Measurements from ENCODE around the gene ZFYVE28. TPM values are rescaled to one million over a fixed set of nuclear protein-coding genes. Genes with fewer than 3 reads are reported as not detected.
"Not testable (repeated sequence)": the region's sequence is repeated elsewhere in the genome, so short reads cannot be mapped to it uniquely, and the experiment has no call there.

Gene ZFYVE28
- total RNA-seq, 2 donors from 2014 or later = 7.4 to 8.4 TPM

DNA sequence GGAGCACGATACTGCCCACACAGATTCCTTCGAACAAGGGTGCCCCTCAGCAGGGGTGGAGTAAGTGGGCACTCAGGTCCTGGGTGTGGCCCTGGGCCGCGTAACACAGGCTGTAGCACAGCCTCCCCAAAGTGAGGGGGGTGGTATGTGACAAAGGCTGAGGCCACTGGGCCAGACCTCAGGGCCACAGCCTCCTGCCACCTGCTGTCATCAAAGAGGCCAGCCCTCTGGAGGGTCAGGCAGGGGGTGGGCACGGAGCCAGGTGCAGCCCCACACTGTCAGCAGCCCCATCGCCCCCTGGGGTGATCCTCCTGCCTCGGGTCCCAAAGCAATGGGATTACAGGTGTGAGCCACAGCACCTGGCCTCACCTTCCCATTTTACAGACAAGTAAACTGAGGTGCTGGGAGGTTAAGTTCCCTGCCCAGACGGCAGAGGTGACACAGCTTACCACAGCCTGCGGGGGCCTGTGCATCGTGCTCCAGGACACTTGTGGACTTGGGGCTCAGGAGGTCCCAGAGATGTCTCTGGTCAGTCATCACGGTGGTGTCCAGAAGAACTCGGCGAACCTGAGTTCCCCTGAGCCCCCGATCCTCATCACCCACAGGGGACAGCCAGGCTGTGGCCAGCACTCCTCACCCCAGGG, 129.0 kb downstream of the ZFYVE28 start:
- intact Hi-C loops (cut with DNase I) = no loop called here
- peak; percentile 45 for DNase-seq (ENCODE audit: low spot score)

DNA sequence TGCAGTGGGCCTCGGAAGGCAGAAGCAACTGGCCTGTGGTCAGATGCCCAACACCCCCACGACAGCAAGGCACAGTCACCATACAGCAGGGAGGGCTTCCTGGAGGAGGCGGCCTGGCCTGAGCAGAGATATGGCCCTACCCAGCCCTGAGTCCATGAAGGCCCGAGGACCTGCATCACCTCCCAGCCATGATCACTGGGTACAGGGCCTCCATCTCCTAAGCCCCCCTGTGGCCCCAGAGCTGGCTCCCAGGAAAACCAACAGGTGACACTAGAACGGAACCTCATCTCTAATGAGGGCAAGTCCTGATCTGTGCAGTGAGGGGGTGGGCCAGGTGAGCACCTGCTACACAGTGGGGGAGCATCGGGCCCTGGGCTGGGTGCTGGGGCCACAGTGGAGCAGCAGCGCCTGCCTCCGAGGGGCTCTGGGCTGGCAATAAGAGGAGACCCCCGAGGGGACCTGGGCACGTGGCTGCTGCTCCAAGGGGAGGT, 130.3 kb downstream of the ZFYVE28 start:
- intact Hi-C loops (cut with DNase I) = no loop called here
- peak; percentile 72 for DNase-seq (ENCODE audit: low spot score)

DNA sequence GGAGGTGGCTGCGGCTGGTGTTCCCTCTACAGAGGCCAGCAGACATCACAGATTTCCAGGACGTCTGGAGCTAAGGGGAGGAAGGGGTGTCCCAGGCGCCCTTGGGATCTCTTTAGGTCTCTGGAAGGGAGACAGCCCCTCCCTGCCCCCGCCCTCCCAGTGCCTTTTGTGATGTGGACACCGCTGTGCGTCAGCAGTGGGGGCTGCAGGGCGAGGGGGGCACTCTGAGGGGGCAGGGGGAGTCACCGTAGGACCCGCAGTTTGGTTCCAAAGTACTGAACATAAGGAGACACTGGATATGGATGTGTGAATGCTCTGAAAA, 130.9 kb downstream of the ZFYVE28 start:
- intact Hi-C loops (cut with DNase I) = no loop called here
- peak; percentile 60 for DNase-seq (ENCODE audit: low spot score)

DNA sequence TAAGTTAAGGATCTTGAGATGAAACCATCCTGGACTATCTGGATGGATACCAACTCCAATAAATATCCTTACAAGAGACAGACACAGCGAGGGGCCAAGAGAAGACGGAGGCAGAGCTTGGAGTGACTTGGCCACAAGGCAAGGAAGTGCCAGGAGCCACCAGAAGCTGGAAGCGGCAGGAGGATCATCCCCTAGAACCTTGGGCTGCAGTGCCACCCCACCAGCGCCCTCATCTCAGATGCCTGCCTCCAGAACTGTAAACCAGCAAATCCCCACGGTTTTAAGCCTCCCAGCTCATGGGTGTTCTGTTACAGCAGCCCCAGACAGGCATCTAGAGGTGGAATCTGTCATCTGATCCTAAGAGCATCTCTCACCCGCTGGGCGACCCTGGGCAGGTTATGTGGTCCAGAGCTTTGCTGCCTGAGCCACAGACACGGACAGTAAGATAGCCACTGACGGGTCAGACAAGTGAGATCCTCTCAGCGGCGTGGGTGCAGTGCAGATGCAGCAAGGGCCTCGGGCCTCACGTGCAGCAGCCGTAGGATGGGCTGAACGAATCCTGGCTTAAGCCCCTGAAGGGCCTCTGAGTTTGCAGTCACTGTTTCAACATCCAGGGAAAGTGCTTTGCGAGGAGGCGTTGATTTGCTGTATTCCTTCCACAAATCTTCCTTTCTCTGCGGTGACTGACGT, 131.4 kb downstream of the ZFYVE28 start:
- intact Hi-C loops (cut with DNase I) = no loop called here
- peak; percentile 70 for DNase-seq (ENCODE audit: low spot score)

DNA sequence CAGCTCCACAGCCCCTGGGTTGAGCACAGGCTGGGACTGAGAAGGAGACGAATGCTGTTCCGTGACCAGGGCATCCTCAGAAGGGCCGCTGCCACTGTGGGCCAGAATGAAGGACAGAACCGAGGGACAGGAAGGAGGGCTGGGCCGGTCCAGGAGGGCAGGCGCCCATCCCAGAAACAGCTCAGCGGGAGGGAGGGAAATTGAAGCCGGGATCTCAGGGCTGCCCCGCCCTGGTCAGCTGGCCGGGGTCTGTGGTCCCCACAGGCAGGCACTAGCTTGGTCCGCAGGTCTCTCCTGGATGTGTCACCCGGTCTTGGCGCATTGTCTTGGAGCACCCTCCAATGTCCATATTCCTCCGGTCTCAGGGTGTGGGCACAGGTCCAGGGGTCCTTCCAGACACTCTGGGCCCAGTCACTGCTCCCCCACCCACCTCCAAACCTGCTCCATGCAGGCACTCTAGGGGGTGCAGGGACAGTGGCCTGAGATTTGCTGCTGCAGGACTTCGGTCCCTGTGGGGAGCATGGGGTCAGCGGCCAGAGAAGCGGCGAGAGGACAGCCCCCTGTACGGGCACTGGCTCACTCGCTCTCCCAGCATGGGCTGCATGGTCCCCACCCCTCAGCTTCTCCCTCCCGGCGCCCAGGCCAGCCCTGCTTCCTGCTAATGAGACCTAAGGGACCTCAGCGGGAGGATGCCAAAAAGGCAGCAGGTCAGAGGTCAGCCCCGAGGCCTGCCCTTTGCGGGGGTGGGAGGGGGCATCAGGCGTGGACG, 132.6 kb downstream of the ZFYVE28 start:
- DNase-seq (ENCODE audit: low spot score) = peak; percentile 72
- intact Hi-C loops (cut with DNase I) = no loop called here

DNA sequence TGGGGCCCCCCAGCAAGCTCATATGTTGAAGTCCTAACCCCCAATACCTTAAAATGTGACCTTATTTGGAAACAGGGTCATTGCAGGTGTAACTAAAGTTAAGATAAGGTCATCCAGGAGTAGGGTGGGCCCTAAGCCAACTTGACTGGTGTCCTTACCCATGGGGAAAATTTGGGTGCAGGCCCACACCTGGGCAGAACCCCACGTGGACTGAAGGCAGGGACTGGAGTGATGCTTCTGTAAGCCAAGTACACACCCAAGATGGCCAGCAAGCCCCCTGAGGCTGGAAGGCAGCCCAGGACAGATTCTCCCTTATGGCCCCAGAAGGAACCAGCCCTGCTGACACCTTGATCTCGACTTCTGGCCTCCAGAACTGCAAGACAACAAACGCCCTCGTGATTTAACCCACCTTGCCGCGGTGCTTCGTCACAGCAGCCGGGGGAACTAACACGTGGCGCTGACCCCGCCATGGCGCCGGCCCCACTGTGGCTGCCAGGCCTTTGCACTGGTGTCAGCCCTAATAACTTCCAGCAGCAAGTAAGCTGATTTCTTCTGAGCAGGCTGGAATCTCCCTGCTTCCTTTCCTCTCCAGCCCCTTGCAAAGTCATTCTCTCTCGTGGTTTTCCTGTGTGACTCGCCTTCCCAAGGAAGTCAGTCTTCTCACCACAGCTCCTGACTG, 133.4 kb downstream of the ZFYVE28 start:
- DNase-seq (ENCODE audit: low spot score) = peak; percentile 75
- intact Hi-C loops (cut with DNase I) = no loop called here

DNA sequence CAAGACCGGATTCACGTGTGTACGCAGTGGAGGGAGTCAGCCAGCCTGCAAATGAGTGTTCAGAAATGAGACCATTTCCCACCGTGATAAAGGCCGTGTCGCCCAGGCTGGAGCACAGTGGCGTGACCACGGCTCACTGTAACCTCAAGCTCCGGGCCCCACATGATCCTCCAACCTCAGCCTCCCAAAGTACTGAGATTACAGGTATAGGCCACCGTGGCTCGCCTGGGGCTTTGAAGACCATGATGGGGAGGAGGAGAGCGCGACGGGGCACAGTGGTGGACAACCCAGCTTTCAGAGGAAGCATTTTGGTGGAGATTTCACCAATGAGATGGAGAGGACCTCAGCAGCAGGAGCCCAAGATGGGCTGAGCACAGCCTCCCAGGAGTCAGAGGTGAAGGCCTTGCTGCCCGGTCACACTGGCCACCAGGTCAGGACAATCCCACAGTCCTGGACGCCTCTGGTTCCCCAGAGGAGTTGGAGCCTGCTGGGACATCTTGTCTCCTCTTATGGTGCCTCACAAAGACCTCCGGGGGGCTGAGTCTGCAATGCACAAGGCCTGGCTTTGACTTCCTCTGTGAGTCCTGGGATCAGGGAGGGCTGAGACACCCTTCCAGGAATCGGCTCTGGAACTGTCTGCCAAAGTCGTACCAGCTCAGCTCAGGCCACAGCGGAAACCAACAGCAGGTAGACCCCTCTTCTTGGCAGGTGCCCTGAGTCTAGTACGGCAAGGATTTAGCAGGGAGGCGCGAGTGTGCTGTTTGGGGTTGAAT, 134.1 kb downstream of the ZFYVE28 start:
- intact Hi-C loops (cut with DNase I) = no loop called here
- peak; percentile 62 for DNase-seq (ENCODE audit: low spot score)

DNA sequence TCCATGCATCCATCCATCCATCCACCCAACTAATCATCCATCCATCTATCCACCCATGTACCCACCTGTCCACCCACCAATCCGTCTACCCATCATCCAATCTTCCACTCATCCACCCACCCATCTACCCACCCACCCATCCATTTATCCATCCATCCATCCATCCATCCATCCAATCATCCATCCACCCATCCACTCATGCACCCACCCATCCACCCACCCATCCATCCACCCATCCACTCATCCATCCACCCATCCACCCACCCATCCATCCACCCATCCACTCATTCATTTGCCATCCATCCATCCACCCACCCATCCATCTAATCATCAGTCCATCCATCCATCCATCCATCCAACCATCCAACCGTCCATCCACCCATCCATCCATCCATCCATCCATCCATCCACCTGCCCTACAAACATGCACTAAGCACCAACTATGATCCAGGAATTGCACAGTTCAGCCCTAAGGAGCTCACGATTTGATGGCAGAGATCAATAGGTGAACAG, 135.2 kb downstream of the ZFYVE28 start:
- DNase-seq (ENCODE audit: low spot score) = no peak
- intact Hi-C loops (cut with DNase I) = no loop called here

DNA sequence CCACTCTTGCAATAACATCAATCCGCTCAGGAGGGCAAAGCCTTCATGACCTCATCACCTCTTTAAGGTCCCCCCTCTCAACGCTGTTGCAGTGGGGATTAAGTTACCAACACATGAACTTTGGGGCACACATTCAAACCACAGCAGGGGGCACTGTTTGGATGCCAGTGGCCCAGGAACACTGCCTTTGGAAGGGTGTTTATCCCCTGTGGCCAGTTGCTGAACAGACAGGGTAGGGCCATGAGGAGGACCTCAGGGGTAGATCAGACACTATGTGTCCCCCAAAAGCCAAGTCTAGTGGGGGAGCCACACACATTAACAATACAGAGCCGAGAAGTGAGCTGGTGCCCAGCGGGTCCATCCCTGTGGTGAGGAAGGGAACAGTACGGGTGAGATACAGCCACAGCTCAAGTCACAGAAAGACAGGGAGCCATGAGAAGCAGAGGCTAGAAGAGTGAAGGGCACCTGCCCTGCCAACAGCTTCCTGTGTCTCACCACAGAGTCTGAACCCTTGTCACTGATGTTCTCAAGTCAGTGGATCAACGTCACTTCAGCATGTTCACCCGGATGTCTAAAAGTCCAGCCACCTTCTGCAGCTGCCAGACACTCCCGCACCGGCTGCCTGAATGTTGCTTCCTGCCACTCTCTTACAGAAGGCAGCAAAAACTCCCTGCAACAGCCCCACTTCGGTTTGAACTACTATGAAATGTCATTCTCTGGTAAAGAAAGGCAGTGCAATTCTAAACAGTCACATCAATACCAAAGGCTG, 136.7 kb downstream of the ZFYVE28 start:
- intact Hi-C loops (cut with DNase I) = no loop called here
- no peak for DNase-seq (ENCODE audit: low spot score)

DNA sequence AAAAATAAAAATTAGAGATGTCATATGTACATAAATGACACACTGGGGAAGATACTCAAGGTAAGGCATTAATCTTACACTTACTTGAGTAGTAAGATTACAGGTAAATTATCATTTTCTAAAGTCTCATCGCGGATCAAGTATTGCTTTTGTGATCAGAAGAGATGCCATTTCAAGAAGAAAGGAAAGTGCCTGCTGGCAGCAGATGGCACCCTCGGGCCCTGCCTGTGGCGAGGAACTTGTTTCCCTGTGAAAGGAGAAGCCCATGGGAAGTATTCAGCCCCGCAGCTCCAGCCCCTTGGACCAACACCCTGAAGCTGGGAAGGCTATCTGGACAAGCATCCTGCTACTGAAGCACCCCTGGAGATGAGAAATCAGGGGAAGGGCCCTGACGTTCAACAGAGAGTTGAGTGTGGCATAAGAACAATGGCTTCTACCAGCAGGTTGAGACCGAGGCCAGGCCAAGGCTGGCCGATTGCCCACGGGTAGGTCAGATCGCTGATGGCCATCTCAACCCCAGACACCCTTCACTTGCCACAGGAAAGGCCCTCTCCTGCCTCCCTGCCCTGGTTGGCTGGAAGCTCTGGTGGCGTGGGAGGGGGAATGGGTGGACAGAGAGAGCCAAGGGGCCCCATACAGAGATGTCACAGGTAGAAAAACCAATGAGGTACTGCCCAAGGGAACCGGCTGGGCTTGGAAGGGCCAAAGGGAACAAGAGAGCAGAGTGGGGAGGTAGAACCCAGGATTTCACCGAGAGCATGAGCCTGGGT, 137.7 kb downstream of the ZFYVE28 start:
- DNase-seq (ENCODE audit: low spot score) = no peak
- intact Hi-C loops (cut with DNase I) = no loop called here

DNA sequence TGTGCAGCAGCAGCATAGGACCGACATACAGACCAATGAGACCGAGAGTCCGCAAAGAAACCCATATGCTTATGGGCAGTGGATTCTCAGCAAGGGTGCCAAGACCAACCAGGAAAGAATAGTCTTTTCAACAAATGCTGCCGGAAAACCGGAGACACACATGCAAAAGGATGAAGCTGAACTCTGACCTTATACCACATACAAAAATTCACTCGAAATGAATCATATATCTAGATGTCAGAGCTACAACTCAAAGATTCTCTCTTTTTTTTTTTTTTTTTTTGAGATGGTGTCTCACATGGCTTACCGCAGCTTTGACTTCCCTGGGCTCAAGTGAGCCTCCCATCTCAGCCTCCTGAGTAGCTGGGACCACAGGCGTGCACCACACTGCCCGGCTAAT, 140.5 kb downstream of the ZFYVE28 start:
- DNase-seq (ENCODE audit: low spot score) = no peak
- intact Hi-C loops (cut with DNase I) = no loop called here

DNA sequence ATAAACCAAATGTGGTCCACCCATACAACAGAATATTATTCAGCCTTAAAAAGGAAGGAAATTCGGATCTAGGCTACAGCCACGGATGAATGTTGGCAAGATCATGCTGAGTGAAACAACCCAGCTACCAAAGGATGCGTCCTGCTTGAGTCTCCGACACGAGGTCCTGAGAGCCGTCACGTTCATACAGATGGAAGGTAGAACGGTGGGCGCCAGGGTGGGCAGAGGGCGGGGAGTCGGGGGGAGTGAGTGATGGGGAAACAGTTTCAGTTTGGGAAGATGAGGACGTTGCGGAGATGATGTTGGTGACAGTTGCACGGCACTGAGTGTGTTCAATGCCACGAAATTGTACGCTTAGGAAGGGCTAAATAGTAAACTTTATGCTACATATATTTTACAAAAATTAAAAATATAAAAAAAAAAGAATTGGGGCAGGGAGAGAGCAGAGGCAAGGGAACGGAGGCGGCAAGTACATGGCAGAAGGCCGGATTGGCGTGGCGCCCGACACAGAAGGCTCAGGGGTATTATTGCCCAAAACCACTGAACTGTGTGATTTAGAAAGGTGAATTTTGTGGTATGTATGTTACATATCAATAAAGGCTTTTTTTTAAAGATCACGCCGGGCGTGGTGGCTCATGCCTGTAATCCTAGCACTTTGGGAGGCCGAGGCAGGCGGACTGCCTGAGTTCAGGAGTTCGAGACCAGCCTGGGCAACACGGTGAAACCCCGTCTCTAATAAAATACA, 141.7 kb downstream of the ZFYVE28 start:
- no peak for DNase-seq (ENCODE audit: low spot score)
- intact Hi-C loops (cut with DNase I) = no loop called here

DNA sequence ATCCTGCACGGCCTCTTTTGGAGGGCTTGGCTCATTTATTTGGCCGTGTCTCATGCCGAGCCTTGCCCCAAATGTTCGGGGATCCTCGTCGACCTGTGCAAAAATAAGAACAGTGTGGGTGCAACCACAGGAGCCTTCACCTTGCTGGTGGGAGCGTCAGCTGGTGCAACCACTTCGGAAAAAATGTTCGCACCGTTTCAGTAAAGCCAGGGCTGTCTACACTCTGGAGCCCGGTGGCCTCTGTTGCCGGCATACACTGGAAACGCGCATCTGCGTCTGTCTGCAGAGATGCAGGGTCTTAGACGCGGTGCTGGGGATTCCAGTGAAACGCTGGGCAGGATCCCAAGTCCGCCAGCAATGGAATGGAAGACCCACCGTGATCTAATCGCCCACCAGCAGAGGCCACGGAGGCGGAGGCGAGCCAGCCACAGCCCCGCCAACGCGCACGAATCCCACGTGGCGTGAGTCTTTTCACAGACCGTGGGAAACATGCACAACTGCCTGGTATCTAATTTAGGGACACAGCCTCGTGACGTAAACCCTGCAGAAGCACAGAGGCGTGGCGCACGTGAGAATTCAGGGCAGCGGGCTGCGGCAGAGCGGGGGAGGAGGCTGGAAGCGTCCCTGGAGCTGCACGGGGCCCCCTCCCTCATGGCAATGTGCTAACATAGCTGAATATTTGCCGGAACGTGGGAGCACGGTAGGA, 142.7 kb downstream of the ZFYVE28 start:
- intact Hi-C loops (cut with DNase I) = no loop called here
- DNase-seq (ENCODE audit: low spot score) = no peak

DNA sequence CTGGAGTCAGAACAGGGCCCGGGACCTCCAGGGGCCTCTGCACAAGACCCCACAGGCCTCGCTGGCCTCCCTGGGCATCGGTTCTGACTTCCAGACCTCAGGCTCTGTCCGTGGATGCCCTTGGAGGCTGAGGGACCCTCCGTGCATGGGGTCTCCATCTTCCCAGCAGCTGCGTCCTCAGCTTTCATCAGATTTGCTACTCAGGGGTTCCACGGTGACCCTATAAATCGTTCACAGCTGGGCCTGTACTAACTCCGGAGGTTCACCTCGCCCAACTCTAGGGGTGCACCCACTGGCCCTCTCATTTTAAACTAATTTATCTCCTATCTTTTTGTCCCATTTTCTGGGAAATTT, 143.4 kb downstream of the ZFYVE28 start:
- DNase-seq (ENCODE audit: low spot score); intact Hi-C loops (cut with DNase I): not testable (repeated sequence)

DNA sequence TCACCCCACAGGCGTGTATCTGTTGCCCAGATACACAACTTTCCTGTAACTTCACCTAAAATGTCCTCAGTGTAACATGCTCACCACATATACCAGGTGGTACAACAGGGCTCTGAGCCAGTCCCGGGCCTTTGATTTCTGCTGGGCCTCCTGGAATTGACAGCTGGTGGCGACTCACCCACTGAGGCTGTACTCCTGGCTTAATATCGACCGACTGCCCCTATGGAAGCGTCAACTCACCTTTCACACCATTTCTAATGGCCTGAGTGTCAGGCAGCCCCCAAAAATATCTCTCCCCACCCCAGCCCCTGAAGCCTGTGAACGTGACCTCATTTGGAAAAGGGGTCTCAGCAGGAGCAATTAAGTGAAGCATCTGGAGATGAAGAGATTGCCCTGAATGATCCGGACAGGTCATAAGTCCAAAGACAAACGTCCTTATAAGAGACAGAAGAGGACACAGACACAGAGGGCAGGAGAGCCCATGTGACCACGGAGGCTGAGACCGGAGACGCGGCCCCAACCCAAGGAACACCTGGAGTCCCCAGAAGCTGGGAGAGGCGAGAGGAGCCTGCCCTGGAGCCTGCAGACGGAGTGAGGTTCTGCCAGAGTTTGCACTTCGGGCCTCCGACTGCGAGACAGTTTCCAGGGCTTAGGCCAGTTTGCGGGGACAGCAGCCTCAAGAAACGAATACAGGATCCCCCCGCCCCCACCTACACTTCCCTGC, 144.0 kb downstream of the ZFYVE28 start:
- DNase-seq (ENCODE audit: low spot score) = no peak
- intact Hi-C loops (cut with DNase I) = no loop called here
